ENCODE data around the gene PLBD2.

The PLBD2 gene

DNA sequence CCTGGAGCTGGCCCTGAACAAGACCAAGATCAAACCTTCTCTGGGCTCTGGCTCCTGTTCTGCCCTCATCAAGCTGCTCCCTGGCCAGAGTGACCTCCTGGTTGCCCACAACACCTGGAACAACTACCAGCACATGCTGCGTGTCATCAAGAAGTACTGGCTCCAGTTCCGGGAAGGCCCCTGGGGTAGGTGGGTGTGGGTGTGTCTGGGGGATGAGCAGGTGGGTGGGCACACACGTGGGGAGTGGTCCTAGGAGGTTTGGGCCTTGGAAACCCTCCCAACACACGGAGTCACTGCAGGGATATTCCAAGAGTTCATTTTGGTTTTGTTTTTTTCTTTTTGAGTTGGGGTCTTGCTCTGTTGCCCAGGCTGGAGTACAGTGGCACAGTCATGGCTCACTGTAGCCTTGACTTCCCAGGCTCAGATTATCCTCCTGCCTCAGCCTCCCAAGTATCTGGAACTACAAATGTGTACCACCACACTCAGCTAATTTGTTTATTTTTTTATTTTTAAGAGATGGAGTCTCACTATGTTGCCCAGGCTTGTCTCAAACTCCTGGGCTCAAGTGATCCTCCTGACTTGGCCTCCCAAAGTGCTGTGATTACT lies 16.5 kb downstream of the PLBD2 start:
- no peak overlapping the region for H3K4me3 ChIP-seq (replicated peaks; ENCODE audit: low read depth, low read length)
- TF ChIP-seq, protein P1, sequence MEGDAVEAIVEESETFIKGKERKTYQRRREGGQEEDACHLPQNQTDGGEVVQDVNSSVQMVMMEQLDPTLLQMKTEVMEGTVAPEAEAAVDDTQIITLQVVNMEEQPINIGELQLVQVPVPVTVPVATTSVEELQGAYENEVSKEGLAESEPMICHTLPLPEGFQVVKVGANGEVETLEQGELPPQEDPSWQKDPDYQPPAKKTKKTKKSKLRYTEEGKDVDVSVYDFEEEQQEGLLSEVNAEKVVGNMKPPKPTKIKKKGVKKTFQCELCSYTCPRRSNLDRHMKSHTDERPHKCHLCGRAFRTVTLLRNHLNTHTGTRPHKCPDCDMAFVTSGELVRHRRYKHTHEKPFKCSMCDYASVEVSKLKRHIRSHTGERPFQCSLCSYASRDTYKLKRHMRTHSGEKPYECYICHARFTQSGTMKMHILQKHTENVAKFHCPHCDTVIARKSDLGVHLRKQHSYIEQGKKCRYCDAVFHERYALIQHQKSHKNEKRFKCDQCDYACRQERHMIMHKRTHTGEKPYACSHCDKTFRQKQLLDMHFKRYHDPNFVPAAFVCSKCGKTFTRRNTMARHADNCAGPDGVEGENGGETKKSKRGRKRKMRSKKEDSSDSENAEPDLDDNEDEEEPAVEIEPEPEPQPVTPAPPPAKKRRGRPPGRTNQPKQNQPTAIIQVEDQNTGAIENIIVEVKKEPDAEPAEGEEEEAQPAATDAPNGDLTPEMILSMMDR (IDR thresholded peaks at IDR 0.05; ENCODE audit: low read depth, low read length, missing control alignments), result no peak
- no peak for DNase-seq (ENCODE audit: extremely low read depth, low read depth)

DNA sequence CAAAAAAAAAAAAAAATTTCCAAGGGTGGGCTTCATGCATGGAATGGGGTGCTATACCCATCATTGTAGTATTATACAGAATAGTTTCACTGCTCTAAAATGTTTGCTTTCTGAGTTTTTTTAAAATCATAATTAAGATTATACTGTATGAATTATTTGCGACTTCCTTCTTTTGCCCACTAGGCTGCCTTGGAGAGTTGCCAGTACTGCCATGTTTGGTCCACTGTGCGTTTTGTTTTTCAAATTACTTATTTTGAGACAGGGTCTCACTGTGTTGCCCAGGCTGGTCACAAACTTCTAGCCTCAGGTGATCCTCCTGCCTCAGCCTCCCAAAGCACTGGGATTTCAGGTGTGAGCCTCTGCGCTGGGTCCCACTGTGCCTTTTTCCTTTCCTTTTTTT lies 19.9 kb downstream of the PLBD2 start:
- DNase-seq (ENCODE audit: extremely low read depth, low read depth), result no peak
- TF ChIP-seq, protein P1 (IDR thresholded peaks at IDR 0.05; ENCODE audit: low read depth, low read length, missing control alignments), result no peak
- H3K4me3 ChIP-seq (replicated peaks; ENCODE audit: low read depth, low read length), result no peak overlapping the region

DNA sequence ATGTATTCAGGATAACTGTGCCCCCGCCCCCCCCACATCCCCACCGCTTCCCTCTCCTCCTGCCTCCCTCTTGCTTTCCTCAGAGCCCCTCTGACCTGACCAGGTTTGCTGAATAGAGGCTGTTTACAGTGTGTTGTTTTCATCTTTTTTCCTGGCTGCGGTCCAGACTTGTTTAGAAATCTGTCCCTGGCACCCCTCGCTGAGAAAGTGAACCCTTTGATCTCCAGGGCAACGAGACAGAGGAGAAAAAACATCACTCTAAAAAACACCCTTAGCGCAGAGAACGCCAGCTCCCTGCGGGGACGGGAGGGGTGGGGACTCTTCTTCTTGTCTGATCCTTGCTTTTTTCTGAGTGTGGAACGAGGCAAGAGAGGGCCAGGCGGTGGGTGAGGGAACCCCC lies 22.8 kb downstream of the PLBD2 start:
- DNase-seq (ENCODE audit: extremely low read depth, low read depth), result no peak
- TF ChIP-seq, protein P1 (IDR thresholded peaks at IDR 0.05; ENCODE audit: low read depth, low read length, missing control alignments), result no peak

DNA sequence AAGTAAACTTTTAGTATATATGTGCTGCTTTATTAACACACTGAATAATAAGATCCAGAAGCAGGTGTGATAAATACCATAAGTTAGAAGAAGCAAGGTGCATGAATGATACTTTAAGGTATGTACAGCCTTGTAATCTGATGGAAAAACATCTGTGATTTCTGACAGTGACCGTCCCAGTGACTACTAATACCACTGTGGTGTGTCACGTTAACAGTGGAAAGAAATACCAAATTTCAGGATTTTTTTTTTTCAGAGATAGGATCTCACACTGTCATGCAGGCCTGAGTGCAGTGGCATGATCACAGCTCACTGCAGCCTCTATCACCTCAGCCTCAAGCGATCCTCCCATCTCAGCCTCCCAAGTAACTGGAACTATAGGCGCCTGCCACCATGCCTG lies 23.8 kb downstream of the PLBD2 start:
- no peak overlapping the region for H3K4me3 ChIP-seq (replicated peaks; ENCODE audit: low read depth, low read length)
- TF ChIP-seq, protein P1 (IDR thresholded peaks at IDR 0.05; ENCODE audit: low read depth, low read length, missing control alignments), result no peak
- DNase-seq (ENCODE audit: extremely low read depth, low read depth), result no peak

More for the DNA sequence above, 22.8 kb downstream of the PLBD2 start:
- no peak overlapping the region for H3K4me3 ChIP-seq (replicated peaks; ENCODE audit: low read depth, low read length)

DNA sequence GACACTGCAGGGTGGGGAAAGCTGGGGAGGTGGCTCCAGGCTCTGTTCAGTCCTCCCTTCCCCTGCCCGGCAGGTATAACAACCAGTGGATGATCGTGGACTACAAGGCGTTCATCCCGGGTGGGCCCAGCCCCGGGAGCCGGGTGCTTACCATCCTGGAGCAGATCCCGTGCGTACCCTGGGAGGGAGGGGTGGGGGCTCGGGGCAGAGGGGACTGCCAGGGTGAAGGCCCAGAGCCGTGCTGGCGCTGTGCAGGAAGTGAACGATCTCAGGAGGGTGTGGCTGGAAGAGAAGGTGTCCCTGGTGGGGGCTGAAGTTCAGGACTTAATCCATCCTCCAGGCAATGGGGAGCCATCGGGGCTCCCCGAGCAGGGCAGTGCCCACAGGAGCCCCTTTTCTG lies 26.4 kb downstream of the PLBD2 start:
- TF ChIP-seq, protein P1 (IDR thresholded peaks at IDR 0.05; ENCODE audit: low read depth, low read length, missing control alignments), result no peak
- no peak for DNase-seq (ENCODE audit: extremely low read depth, low read depth)

DNA sequence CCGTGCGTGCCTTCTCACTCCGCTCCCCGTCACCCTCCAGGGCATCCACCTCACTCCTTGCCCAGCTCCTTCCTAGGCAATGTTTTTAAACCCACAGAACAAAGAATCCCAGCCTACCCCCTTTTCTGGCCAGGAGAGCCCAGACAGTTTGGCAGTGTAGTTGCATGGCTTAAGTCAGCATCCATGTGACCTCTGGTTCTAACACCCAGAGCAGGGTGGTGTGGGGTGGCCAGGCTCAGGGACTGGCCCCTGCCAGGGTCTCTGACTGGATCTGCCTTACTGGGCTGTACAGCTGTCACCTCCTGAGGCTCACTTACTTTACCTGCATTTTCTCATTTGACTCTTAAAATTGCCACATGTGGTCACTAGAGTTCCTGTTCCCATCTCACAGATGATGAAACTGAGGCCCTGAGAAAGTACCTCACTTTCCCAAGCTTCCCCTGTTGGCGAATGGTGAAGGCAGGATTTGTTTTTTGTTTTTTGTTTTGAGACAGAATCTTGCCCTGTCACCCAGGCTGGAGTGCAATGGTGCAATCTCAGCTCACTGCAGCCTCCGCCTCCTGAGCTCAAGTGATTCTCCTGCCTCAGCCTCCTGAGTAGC lies 27.0 kb downstream of the PLBD2 start:
- TF ChIP-seq, protein P1 (IDR thresholded peaks at IDR 0.05; ENCODE audit: low read depth, low read length, missing control alignments), result no peak

More for the DNA sequence above, 26.4 kb downstream of the PLBD2 start:
- no peak overlapping the region for H3K4me3 ChIP-seq (replicated peaks; ENCODE audit: low read depth, low read length)

More for the DNA sequence above, 27.0 kb downstream of the PLBD2 start:
- no peak overlapping the region for H3K4me3 ChIP-seq (replicated peaks; ENCODE audit: low read depth, low read length)
- DNase-seq (ENCODE audit: extremely low read depth, low read depth), result no peak

All from HFF-Myc (cell line).